ENCODE data around the gene CTNNA3. TPM values are rescaled to one million over a fixed set of nuclear protein-coding genes. Genes with fewer than 3 reads are reported as not detected.

Gene CTNNA3
- total and polyA plus RNA-seq, 12 donors: 0.03 to 14.4 (median 0.47) TPM; not detected in 1

- H3K27me3 ChIP-seq: no peaks in the 10 kb centered on the region
- TF ChIP-seq POLR2A (IDR thresholded peaks at IDR 0.05) (no peak), CTCF (IDR thresholded peaks at IDR 0.05) (no peak)
- H3K4me3 ChIP-seq: no peak overlapping the region
- DNase-seq: no peak
- no peaks in the 10 kb centered on the region for H3K9me3 ChIP-seq (replicated peaks in 1 of 3)
- WGBS, 4 donors: 30 to 61% (median 45%) methylated on average over 1 of the region's 1 CpG
- H3K27ac ChIP-seq: no peak overlapping the region
- H3K36me3 ChIP-seq (replicated peaks in 1 of 2): no peaks in the 10 kb centered on the region
- H3K4me1 ChIP-seq (replicated peaks in 1 of 2): no peaks in the 10 kb centered on the region
- intact Hi-C loops (cut with DNase I): no loop called here
Measured at GRCh38 chr10:66472156-66472555, 1223.8 kb downstream of the CTNNA3 start.

GRCh38 chr10:66467042-66467441 lies 1229.0 kb downstream of the CTNNA3 start:
- intact Hi-C loops (cut with DNase I): no loop called here
- DNase-seq: no peak
- H3K4me1 ChIP-seq (replicated peaks in 1 of 2): no peaks in the 10 kb centered on the region
- no peaks in the 10 kb centered on the region for H3K36me3 ChIP-seq (replicated peaks in 1 of 2)
- no peak for TF ChIP-seq CTCF (IDR thresholded peaks at IDR 0.05)
- no peak for TF ChIP-seq POLR2A (IDR thresholded peaks at IDR 0.05)
- no peak overlapping the region for H3K4me3 ChIP-seq
- no peaks in the 10 kb centered on the region for H3K27me3 ChIP-seq
- 67 to 87% (median 81%) methylated on average over 1 of the region's 1 CpG for WGBS, 4 donors
- no peaks in the 10 kb centered on the region for H3K9me3 ChIP-seq (replicated peaks in 1 of 3)
- no peak overlapping the region for H3K27ac ChIP-seq

DNA sequence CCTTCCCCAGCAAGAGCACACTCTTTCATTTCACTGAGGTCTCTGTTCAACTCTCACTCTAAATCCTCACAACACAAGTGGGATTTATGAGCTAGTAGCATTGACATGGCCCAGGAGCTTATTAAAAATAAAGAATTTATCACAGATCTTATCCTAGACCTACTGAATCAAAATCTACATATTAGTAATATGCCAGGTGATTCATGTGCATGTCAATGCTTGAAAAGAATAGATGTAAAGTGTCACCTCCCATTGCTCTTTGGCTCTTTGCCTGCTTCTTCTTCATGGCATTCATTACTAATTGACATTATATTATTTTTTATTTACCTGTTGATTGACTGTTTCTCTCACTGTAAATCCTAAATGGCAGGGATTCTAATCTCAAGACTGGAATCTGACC lies 1229.4 kb downstream of the CTNNA3 start:
- no peak for DNase-seq
- no peaks in the 10 kb centered on the region for H3K9me3 ChIP-seq (replicated peaks in 1 of 3)
- intact Hi-C loops (cut with DNase I): no loop called here
- H3K27ac ChIP-seq: no peak overlapping the region
- no peaks in the 10 kb centered on the region for H3K4me1 ChIP-seq (replicated peaks in 1 of 2)
- TF ChIP-seq CTCF (IDR thresholded peaks at IDR 0.05) (no peak), POLR2A (IDR thresholded peaks at IDR 0.05) (no peak)
- no peaks in the 10 kb centered on the region for H3K36me3 ChIP-seq (replicated peaks in 1 of 2)
- no peaks in the 10 kb centered on the region for H3K27me3 ChIP-seq
- H3K4me3 ChIP-seq: no peak overlapping the region

GRCh38 chr10:66463611-66464010 lies 1232.4 kb downstream of the CTNNA3 start:
- intact Hi-C loops (cut with DNase I): no loop called here
- no peaks in the 10 kb centered on the region for H3K9me3 ChIP-seq (replicated peaks in 1 of 3)
- no peaks in the 10 kb centered on the region for H3K27me3 ChIP-seq
- H3K36me3 ChIP-seq (replicated peaks in 1 of 2): no peaks in the 10 kb centered on the region
- H3K4me3 ChIP-seq: no peak overlapping the region
- DNase-seq: no peak
- 56 to 79% (median 76%) methylated on average over 3 of the region's 3 CpGs for whole genome bisulfite sequencing, 4 donors
- no peak overlapping the region for H3K27ac ChIP-seq
- TF ChIP-seq POLR2A (IDR thresholded peaks at IDR 0.05): no peak
- no peak for TF ChIP-seq CTCF (IDR thresholded peaks at IDR 0.05)
- H3K4me1 ChIP-seq (replicated peaks in 1 of 2): no peaks in the 10 kb centered on the region
